ENCODE measurements around the gene ERCC8. TPM values are rescaled to one million over a fixed set of nuclear protein-coding genes. Genes with fewer than 3 reads are reported as not detected.

Gene ERCC8
- total RNA-seq = 1 to 10 TPM; 8.0 to 8.5 TPM

DNA sequence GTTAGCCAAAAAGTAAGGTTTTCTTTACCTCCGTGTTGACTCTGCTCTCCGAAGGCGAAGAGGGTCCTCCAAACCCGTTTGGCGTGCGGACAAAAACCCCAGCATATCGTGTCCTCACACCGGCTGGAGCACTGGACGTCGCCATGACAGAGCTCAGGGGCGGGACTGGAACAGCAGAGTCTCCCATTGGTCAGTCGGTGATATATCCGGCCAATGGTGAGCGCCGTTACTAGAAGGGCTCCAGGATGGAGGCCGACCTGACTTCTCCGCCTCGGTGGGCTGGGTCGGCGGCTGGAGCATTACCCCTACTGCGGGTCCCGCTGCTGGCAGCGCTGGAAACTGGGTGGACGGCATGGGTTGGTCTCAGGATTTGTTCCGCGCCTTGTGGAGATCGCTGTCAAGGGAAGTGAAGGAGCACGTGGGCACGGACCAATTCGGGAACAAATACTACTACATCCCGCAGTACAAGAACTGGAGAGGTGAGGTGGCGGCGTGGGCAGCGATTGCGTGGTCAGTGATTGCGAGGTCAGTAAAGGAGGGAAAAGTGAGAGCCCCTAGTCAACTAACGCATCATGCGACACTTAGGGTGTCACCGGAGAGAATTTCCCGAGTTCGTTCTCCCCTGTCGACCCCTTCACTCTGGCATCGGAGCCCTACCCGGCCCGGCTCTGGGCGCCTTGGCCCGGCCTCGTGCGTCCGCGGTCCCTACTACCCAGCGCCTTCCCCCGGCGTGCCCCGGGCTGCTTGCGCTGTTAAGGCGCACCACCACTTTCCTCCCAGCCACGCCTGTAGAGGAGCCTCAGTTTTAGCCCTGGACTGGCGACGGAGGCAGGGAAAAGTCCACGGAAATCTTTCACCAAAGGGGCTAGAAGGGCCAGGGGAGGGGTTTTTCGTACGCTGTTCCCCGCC is at the start of gene ERCC8, which contains the start of gene NDUFAF2:
ERCC8 (minus strand) TSS at position 167 of the 909 bp plus-strand sequence; CDS start at position 105, 62 bp downstream.
NDUFAF2 (plus strand) TSS at position 302 of the 909 bp plus-strand sequence; CDS start at position 353, 51 bp downstream.

DNA sequence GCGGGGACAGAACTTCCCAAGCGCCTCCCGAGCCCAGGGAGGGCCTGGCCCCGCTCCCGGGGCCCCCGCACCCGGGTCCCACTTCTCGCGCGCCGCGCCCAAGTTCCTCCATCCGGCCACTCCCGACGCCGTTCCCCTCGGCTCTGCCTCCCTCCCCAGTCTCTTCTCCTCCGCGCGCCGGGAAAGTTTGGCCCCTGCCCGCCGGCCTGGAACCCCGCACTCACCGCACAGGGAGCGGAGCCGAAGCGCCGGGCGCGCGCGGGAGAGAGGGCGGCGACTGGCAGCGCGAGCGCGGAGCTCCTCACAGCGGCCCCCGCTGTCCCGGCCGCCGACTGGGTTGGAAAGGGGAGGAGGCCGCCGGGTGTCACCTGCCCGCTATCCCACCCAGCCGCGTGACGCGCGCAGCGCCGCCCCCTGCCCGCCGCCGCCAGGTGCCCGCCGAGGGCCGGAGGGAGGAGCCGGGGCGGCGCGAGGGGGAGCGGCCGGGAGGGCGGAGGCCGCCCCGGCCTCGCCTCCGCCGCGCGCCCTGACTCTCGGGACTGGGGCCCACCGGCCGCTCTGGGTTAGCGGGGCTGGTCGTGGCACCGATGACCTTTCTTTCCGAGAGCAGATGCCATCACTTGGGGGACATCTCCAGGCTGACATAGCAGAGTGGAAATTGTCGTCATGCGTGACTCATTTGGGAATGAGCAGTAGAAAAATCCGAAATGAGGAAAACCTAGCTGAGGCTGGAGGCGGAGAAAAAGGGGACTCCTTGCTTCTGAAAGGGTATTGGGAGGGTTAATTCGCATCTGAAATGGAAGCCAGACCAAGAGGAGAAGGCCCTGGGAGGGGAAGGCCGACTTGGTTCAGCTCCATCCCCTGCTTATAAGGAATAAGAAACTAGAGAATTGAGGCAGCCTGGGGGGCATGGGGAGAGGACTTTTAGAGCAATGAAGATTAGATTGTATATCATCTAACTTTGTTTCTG is 100.6 kb downstream of the ERCC8 start, which contains the start of gene ELOVL7:
ELOVL7 (minus strand) TSS at position 334 of the 970 bp plus-strand sequence. CDS start 56,872 bp downstream, outside the sequence.

Other genes with a start within 250 kb of the ERCC8 start
- gene DEPDC1B, start 244.9 kb downstream of the ERCC8 start, total RNA-seq = 10 to 100 TPM; 29.5 to 32.4 TPM
- under 1 TPM; 0.20 to 0.51 TPM for gene ELOVL7, start 100.8 kb downstream of the ERCC8 start, total RNA-seq
- 10 to 100 TPM; 17.7 to 18.2 TPM for gene NDUFAF2, start 135 bp upstream of the ERCC8 start, total RNA-seq
- 10 to 100 TPM; 47.5 to 49.1 TPM for gene SMIM15, start 217.4 kb upstream of the ERCC8 start, total RNA-seq